Endothelial cell of umbilical vein (primary cell): ENCODE results near the gene FBL. TPM values are rescaled to one million over a fixed set of nuclear protein-coding genes. Genes with fewer than 3 reads are reported as not detected.

Experiments used
- BruUV-seq: library from RNA; stranded (reverse); fragments of 400-500 nt; replicated peaks from 2 replicates; lab custom pipeline; 2021; lab: Mats Ljungman, UMichigan
- CTCF ChIA-PET: fragments of 300-600, 350-600 bp; sonication (Branson Sonifier 250); formaldehyde crosslinking; loops from one replicate; lab custom pipeline; 2021; ENCODE audit warnings: antibody characterized with exemption, inconsistent platforms; lab: Charles Lee
- POLR2A ChIA-PET: fragments of 300-600, 350-600 bp; sonication (Branson Sonifier 250); formaldehyde crosslinking; loops from one replicate; lab custom pipeline; 2021; ENCODE audit warnings: antibody characterized with exemption, inconsistent platforms; lab: Charles Lee
- DNase-seq: peaks from one replicate; pipeline ENCODE4 v3.0.0-alpha.2; 2011; ENCODE audit warnings: low read depth, low spot score
- FAIRE-seq: peaks from 2 replicates; lab custom pipeline; 2011; peaks lifted over from hg19 to GRCh38; lab: Jason Lieb, UNC
- H2AFZ ChIP-seq: 2 replicates; pipeline ENCODE4 v1.6.0; 2012; ENCODE audit warnings: low read depth, low read length, control low read depth, inconsistent platforms
- H3K27ac ChIP-seq: 2 replicates; pipeline ENCODE4 v1.5.1; 2011; ENCODE audit warnings: low read depth, mild to moderate bottlenecking, control low read depth, low read length, moderate library complexity; ENCODE audit not compliant: insufficient read depth
- H3K27me3 ChIP-seq, 2 experiments: 2 replicates each; pipeline versions ENCODE4 v1.6.0 to v1.6.1; 2011; ENCODE audit warnings: low read length in 2 of 2, mixed read lengths in 1 of 2; ENCODE audit not compliant: control insufficient read depth in 2 of 2, insufficient read depth in 2 of 2
- H3K36me3 ChIP-seq, 2 experiments: 2 replicates in 1 of 2; 3 replicates in 1 of 2; pipeline ENCODE4 v1.5.1; 2011; ENCODE audit warnings: low read length in 2 of 2, mild to moderate bottlenecking in 1 of 2, moderate library complexity in 1 of 2; ENCODE audit not compliant: control insufficient read depth in 2 of 2, insufficient read depth in 2 of 2; ENCODE audit errors: extremely low read depth in 1 of 2
- H3K4me1 ChIP-seq: 3 replicates; pipeline ENCODE4 v1.5.1; 2011; ENCODE audit warnings: mild to moderate bottlenecking, low read length; ENCODE audit not compliant: control insufficient read depth, insufficient read depth; ENCODE audit errors: extremely low read depth
- H3K4me2 ChIP-seq: 2 replicates; pipeline ENCODE4 v1.6.1; 2011; ENCODE audit warnings: low read length, control low read depth, mixed read lengths; ENCODE audit not compliant: insufficient read depth
- H3K4me3 ChIP-seq, 3 experiments: fragments of 200-600 bp in 1 of 3; sonication (generic), shearing (Covaris generic) in 1 of 3; replicated peaks in 1 of 3; 2 replicates each; pipeline ENCODE4 v1.5.1; 2011 to 2016; ENCODE audit warnings: control low read depth in 3 of 3, low read length in 3 of 3, mild to moderate bottlenecking in 2 of 3, inconsistent platforms in 1 of 3, low read depth in 1 of 3, moderate library complexity in 1 of 3; ENCODE audit not compliant: insufficient read depth in 1 of 3
- H3K79me2 ChIP-seq: 2 replicates; pipeline ENCODE4 v1.6.0; 2012; ENCODE audit warnings: low read length, inconsistent platforms; ENCODE audit not compliant: control insufficient read depth, insufficient read depth
- H3K9ac ChIP-seq: replicated peaks from 2 replicates; pipeline ENCODE3; 2011; ENCODE audit warnings: low read length, control low read depth; ENCODE audit not compliant: insufficient read depth; ENCODE audit errors: extremely low read depth
- H3K9me1 ChIP-seq: replicated peaks from 3 replicates; pipeline ENCODE4 v1.6.0; 2011; ENCODE audit warnings: mild to moderate bottlenecking, low read length; ENCODE audit not compliant: control insufficient read depth, insufficient read depth; ENCODE audit errors: extremely low read depth
- H3K9me3 ChIP-seq: replicated peaks from 2 replicates; pipeline ENCODE4 v1.5.1; 2012; ENCODE audit warnings: low read length, inconsistent platforms; ENCODE audit not compliant: control insufficient read depth, insufficient read depth
- H4K20me1 ChIP-seq: replicated peaks from 2 replicates; pipeline ENCODE3; 2011; ENCODE audit warnings: mild to moderate bottlenecking, low read length; ENCODE audit not compliant: control insufficient read depth, insufficient read depth; ENCODE audit errors: extremely low read depth
- EZH2 ChIP-seq: IDR thresholded peaks from 2 replicates; pipeline ENCODE4 v1.6.1; 2012; ENCODE audit warnings: borderline replicate concordance, low read depth, mild to moderate bottlenecking, moderate library complexity, low read length, inconsistent platforms; ENCODE audit not compliant: severe bottlenecking
- FOS ChIP-seq: IDR thresholded peaks from 2 replicates; pipeline ENCODE4 v1.6.1; 2011; ENCODE audit warnings: mild to moderate bottlenecking, low read length, moderate library complexity, borderline replicate concordance; ENCODE audit not compliant: insufficient read depth
- GATA2 ChIP-seq: IDR thresholded peaks from 2 replicates; pipeline ENCODE4 v1.7.0; 2011; ENCODE audit warnings: low read depth, mild to moderate bottlenecking, moderate library complexity, mixed read lengths, low read length; ENCODE audit not compliant: insufficient read length, insufficient read depth
- JUN ChIP-seq: IDR thresholded peaks from 2 replicates; pipeline ENCODE4 v1.6.1; 2011; ENCODE audit warnings: borderline replicate concordance, low read depth; ENCODE audit not compliant: insufficient read length, insufficient read depth
- MYC ChIP-seq: IDR thresholded peaks from one replicate; pipeline ENCODE4 v1.6.1; 2011; ENCODE audit warnings: mild to moderate bottlenecking, low read depth, low read length
- POLR2A ChIP-seq: IDR thresholded peaks from 2 replicates; pipeline ENCODE4 v1.6.1; 2012; ENCODE audit warnings: low read depth, mild to moderate bottlenecking, control low read depth, low read length
- POLR2AphosphoS5 ChIP-seq: IDR thresholded peaks from 2 replicates; pipeline ENCODE4 v1.6.1; 2012; ENCODE audit warnings: low read depth, mild to moderate bottlenecking, control low read depth, low read length, moderate library complexity; ENCODE audit not compliant: insufficient read depth
- dilution Hi-C: fragments of 300-500 bp; cut with MboI; formaldehyde crosslinking; loops from one replicate; pipeline ENCODE4 v1.15.0; 2019; ENCODE audit warnings: low sequenced_read_pairs; ENCODE audit not compliant: extremely low pct_ligation_motif_present
- intact Hi-C: fragments of 100-400 bp; cut with micrococcal nuclease; formaldehyde crosslinking; loops from one replicate; pipeline ENCODE4 v1.10.0; 2022
- polyA plus RNA-seq, 4 experiments: library from polyadenylated mRNA; depleted of rRNA in 3 of 4; stranded (reverse) in 3 of 4; unstranded in 1 of 4; fragments of >200 nt; gene quantifications; 2 replicates each; pipeline versions ENCODE4 v1.2.1 to v1.2.3, GENCODE V29; 2011 to 2012; ENCODE audit warnings: missing spikeins in 1 of 4
- total RNA-seq: library from RNA; stranded (reverse); gene quantifications from 2 replicates; pipeline ENCODE4 v1.2.3, GENCODE V29; 2021
- TF ChIP-seq, protein P1 (sequence below): IDR thresholded peaks from 2 replicates; pipeline ENCODE4 v1.6.1; 2011; ENCODE audit not compliant: insufficient read depth, insufficient read length
- TF ChIP-seq, protein P2 (sequence below), 2 donors: IDR thresholded peaks; 1 replicate in 1 of 2; 2 replicates in 1 of 2; pipeline ENCODE4 v1.5.1; 2011; ENCODE audit warnings: low read length in 2 of 2, mild to moderate bottlenecking in 2 of 2, moderate library complexity in 2 of 2, control low read depth in 1 of 2, inconsistent platforms in 1 of 2, low read depth in 1 of 2; ENCODE audit not compliant: insufficient read depth in 1 of 2; ENCODE audit errors: extremely low read depth in 1 of 2

Gene FBL
- total and polyA plus RNA-seq, 2 donors (not counting 3 experiments of a cell fraction or from before 2014, with no cell fraction given) = 271 to 473 TPM

DNA sequence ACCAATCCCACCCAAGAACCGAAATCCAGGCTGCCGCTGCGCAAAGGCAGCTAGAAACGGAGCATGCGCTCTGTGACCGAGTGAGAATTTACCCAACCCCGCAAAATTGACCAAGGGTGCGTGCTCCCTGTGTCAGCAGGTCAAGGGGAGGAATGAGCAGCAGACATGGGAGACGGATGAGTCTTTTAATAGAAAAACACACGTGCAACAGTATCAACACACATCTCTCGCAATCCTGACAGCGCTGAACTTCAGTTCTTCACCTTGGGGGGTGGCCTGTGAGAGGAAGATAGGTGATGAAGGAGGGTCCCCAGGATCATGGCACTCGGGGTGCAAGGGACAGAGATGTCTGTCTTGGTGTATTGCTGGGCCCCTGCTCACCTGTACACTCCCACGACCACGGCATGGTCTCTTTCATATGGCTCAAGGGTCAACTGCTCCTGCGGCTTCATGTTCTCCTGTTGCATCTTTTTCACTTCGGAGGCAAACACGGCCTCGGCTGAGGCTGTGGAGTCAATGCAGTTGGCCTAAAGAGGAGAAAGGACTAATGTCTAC, 11.8 kb downstream of the FBL start:
- TF ChIP-seq GATA2 = no peak
- TF ChIP-seq JUN = no peak
- no peak for TF ChIP-seq POLR2AphosphoS5
- TF ChIP-seq FOS = no peak
- TF ChIP-seq POLR2A = no peak
- no peak for TF ChIP-seq EZH2
- no peak for TF ChIP-seq MYC
- TF ChIP-seq, protein P1, sequence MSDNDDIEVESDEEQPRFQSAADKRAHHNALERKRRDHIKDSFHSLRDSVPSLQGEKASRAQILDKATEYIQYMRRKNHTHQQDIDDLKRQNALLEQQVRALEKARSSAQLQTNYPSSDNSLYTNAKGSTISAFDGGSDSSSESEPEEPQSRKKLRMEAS = no peak
- TF ChIP-seq, protein P2, sequence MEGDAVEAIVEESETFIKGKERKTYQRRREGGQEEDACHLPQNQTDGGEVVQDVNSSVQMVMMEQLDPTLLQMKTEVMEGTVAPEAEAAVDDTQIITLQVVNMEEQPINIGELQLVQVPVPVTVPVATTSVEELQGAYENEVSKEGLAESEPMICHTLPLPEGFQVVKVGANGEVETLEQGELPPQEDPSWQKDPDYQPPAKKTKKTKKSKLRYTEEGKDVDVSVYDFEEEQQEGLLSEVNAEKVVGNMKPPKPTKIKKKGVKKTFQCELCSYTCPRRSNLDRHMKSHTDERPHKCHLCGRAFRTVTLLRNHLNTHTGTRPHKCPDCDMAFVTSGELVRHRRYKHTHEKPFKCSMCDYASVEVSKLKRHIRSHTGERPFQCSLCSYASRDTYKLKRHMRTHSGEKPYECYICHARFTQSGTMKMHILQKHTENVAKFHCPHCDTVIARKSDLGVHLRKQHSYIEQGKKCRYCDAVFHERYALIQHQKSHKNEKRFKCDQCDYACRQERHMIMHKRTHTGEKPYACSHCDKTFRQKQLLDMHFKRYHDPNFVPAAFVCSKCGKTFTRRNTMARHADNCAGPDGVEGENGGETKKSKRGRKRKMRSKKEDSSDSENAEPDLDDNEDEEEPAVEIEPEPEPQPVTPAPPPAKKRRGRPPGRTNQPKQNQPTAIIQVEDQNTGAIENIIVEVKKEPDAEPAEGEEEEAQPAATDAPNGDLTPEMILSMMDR (IDR thresholded peaks at IDR 0.05; ENCODE audit: extremely low read depth in 1 of 2, insufficient read depth in 1 of 2, low read depth in 1 of 2, low read length in 2 of 2) = no peak
- Histone ChIP-seq H3K9ac (no peak overlapping the region), H3K27ac (no peak overlapping the region), H4K20me1 (no peaks in the 10 kb centered on the region), H3K4me3 (no peak overlapping the region), H3K9me1 (no peaks in the 10 kb centered on the region), H3K4me1 (peaks cover 8% of the 10 kb centered on the region), H3K9me3 (no peaks in the 10 kb centered on the region), H3K4me2 (peak overlapping the region; percentile 1), H3K36me3 (peaks cover 4 to 38% of the 10 kb centered on the region in 2 experiments), H3K27me3 (no peaks in the 10 kb centered on the region), H2AFZ (peak overlapping the region; percentile 33), H3K79me2 (peaks cover 11% of the 10 kb centered on the region)
- CTCF ChIA-PET = interaction anchor here (0.6 to 2.1 kb wide), 7 partner anchors 9 to 136 kb away, joined by 3 to 31 read pairs (median 6); partner anchors contain the start of genes FBL and PSMC4
- dilution Hi-C loops (no loop called here), intact Hi-C loops (loop anchor here (5.0 kb wide), 1 partner anchor 593 kb away; the partner anchor contains the start of gene SERTAD1)
- no TSS peak for BruUV-seq
- DNase-seq = no peak
- POLR2A ChIA-PET = interaction anchor here (1.2 to 1.6 kb wide), 3 partner anchors 8 to 12 kb away, joined by 3 to 6 read pairs (median 4); partner anchors contain the start of gene FBL
- FAIRE-seq = peak; percentile 4
